ENCODE data around the gene STRBP.

DNA sequence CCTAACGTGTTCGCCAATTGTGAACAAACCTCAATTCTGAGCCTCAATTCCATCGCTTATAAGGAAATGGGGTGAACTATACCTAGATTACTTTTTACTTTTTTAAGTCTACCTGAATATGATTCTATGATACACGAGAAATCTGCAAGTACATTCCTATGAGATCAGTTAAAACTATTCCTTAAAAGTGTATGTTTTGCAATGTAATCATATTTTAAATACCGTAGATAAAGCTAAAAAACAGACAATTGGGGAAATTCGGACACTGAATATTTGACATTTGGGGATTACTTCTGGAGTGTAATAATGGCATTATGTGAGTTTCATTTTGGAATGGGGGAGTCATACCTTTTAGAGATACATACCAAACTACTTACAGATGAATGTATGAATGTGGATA, 62.3 kb downstream of the STRBP start:
- TF ChIP-seq EZH2 (IDR thresholded peaks at IDR 0.05; ENCODE audit: borderline replicate concordance, low read depth, low read length, severe bottlenecking) (no peak), CTCF (IDR thresholded peaks at IDR 0.05; ENCODE audit: borderline replicate concordance, extremely low read depth, low read length, poor library complexity, severe bottlenecking) (no peak)
